ENCODE results near the gene NMNAT1.
A peak's percentile ranks its signal among the peaks of the same experiment; 100 is the strongest.
"Not testable (repeated sequence)": the region's sequence is repeated elsewhere in the genome, so short reads cannot be mapped to it uniquely, and the experiment has no call there.

NMNAT1 gene

DNA sequence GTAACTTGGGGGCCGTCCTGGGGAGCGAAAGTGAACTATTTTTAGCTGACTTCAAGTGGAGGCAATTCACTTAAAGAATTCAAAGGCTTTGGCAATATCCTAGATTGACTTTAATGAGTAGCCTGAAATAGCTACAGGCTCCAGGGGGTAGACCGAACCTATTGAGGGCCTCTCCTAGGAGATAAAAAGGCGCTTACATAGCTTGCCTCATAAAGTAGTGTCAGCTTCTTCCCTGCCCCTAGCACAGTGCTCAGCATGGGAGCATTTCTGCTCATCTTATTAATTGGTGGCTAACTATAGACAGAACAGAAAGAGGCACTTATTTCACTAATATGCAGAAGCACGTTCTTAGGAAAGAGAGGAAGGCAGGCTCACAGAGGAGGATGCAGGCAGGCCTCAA is 20.9 kb upstream of the NMNAT1 start:
- DNase-seq = no peak

GRCh38 chr1:9927259-9927658 is 16.0 kb upstream of the NMNAT1 start:
- DNase-seq = no peak

DNA sequence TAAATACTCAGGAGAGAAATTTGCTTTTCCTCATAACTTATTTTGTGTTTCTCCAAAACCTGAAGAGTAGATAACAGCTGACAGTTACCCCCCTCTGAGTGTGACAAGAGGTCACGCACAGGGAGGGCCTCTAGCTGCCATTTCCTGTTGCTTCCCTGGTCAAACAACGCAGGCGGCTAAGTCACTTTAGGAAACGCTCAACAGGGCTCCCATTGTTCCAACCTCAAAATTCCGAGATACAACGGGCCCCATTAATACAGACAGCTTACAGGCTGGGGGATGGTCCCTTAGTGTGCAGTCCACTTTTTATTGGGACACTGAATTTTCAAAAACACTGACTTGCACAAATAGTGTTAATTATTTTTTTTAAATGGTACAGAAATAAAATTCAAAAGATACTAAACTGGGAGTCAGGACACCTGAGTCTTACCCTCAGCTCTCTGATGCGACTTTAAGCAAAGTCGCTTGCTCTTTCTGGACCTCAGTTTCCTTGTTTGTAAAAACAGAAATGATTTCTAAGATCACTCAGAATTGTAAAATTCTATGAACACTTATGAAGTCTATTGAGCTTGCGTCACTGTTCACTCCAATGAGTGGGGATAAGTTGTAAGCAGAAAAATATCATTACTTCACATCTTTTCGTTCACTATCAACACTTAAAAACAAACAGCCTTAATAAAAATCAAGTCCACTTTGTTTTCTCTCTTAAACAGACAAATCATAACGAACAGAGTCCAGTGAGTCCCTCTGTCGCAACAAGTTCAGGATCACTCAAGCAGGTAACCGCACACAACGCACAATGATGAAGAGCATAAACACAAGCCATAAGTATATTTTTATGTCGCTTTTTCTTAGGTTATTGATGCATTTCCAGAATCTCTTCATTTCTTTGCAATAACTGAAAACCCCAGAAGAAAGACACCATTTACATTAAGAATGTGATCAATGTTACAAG is 13.6 kb upstream of the NMNAT1 start:
- no peak for DNase-seq

GRCh38 chr1:9942399-9942938 is 806 bp upstream of the NMNAT1 start:
- peak; percentile 87 for DNase-seq

GRCh38 chr1:9946315-9946714 is 3.0 kb downstream of the NMNAT1 start:
- no peak for DNase-seq

DNA sequence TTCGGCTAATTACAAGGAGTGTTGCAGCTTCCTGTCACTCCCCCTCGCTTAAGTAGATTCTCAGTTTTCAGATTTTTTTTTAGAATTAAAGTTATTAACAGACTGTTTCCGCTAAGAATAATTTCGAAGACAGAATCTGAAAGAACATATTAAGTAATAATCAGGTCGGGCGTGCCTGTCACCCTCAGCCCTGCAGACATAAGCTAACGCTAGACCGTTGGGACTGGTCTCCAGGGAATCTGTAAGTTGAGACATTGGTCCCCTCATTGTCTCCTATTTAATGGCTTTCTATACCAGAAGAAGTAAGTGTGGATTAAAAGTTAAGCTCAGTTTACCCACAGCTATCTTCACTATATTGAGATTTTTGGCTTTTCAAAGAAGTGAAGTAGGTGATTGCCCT is 14.5 kb downstream of the NMNAT1 start:
- no peak for DNase-seq

- DNase-seq = no peak
These were observed 16.7 kb downstream of the NMNAT1 start for GRCh38 chr1:9960011-9960410.

DNA sequence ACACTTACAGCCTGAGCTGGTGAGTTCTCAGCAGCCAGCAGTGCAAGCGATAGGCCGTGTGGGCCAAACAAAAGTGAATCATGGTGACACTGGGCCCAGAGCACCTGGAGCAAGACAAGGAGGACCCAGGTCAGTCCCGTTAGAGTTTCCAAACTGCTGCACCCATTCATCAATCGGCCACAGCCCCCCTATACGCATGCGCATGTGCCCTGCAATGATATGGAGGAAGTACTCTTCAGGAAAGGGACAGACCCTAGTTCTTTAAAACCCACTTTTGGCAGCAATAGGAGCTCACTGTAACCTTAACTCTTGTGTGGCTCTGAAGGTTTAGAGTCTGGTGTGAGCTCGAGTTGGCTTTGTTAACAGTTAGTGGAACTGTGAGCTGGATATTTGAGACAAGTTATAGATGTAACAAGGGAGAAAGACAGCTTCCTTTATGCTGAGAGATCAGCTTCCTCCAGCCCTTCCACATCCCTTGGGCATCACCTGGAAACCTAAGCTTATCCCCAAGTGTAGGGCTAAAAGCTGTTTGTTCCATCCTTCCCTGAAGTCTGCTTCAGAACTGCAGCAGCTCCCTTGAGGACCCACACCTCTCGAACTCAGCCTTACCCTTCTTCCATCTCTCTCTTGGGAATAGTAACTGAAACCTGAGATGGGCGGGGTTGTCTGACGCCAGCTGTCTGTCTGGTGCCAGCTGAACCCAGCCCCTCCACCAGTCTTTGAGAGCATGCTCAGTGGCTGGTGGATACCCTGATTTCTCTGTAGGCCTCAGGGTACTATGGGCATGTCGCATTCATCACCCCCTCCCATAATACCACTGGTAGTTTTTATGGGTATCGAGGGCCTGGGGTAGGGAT is 17.7 kb downstream of the NMNAT1 start:
- DNase-seq = no peak

- no peak for DNase-seq
These were observed 41.0 kb downstream of the NMNAT1 start for GRCh38 chr1:9984253-9984652.

DNA sequence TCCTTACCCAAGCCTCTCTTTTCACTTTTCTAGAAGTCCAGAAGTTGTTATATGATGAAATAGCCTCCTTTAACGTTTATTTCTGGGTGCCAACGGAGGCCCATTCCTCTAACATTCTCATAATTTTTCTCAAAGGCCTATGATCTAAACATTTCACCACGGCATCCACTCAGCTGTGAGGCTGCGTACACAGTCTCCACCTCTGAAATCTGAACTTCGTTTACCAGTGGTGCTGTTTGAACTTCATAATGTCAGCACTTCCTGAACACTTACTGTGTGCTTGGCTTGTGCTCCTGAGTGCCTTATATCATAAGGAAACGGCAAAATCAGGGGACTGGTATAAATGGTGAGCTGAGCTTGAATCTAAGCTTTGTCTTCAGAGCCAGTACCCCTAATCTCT is 41.7 kb downstream of the NMNAT1 start:
- no peak for DNase-seq

DNA sequence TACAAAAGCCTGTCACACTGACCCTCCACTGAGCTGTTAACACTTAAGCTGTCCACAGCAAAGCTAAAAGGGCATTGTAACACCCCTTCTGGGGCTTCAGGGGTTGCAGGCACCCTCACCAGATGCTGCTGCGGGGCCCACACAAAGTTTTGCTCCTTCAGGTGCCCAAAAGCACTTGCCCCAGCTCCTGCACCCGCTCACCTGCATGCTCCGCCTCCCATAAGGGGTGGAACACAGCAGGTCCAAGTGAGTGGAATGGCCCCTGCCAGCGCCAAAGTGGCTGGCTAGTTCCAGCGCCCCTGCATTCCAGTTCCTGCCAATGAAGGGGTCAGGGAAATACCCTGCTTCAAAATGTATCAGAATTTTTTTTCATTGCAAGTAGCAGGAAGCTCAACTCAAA is 46.5 kb downstream of the NMNAT1 start:
- DNase-seq = no peak

DNA sequence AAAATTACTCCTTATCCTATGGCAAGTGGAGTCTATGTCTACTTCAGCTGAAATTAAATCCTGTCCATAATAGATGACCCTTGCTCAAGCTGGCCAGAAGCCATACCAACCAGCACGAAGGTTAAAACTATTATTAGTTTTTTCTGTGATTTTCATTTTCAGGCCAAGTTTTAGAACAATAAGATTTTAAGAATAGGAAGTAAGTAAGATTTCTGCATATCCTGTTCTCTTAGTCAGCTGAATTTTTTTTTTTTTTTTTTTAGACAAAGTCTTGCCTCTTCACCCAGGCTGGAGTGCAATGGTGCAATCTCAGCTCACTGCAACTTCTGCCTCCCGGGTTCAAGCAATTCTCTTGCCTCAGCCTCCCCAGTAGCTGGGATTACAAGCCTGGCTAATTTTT is 47.7 kb downstream of the NMNAT1 start:
- no peak for DNase-seq

DNA sequence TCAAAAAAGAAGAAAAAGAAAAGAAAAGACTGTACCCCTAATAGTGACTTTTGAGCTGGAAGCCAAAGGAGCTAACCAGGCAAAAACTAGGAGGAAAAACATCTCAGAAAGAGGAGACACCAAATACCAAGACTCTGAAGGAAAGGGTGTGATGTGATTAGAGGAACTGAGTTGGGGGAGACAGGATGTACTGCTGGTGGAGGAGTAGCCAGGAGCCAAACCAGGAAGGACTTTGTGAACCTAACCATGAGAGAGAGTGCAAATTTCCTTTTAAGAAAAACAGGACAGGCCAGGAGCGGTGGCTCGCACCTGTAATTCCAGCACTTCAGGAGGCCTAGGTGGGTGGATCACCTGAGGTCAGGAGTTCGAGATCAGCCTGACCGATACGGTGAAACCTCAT is 49.6 kb downstream of the NMNAT1 start:
- no peak for DNase-seq

DNA sequence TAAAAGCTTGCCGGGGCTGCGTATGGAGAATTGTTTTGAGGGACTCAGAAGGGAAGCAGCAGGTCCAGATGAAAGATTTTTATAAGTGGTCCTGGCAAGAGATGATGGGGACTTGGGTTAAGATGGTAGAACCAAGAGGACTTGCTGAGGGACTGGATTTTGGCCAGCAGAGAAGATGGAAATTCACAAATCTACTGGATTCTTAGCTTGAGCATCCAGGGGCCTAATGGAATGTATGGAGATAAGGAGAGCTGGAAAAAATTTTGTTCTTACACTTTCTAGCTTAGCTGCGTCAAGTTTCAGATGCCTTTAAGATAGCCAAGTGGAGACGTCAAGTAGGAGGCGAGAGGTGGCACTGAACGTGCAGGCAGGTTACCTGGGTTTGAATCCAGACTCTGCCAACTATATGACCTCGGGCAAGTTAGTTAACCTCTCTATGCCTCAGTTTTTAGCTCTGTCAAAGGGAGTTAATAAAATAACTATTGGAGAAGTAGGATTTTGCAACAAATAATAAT is 50.3 kb downstream of the NMNAT1 start:
- DNase-seq = no peak

- peak; percentile 30 for DNase-seq
These were observed 53.6 kb downstream of the NMNAT1 start, which contains the start of gene RBP7 for GRCh38 chr1:9996624-9997582. TSS of gene RBP7 (plus strand) at chr1:9997228. CDS start at chr1:9997259, 31 bp downstream.

- DNase-seq = no peak
These were observed 57.9 kb downstream of the NMNAT1 start for GRCh38 chr1:10001016-10001665.

- DNase-seq = not testable (repeated sequence)
These were observed 62.0 kb downstream of the NMNAT1 start for GRCh38 chr1:10005248-10005647.

- DNase-seq = no peak
These were observed 63.9 kb downstream of the NMNAT1 start for GRCh38 chr1:10007169-10007568.

DNA sequence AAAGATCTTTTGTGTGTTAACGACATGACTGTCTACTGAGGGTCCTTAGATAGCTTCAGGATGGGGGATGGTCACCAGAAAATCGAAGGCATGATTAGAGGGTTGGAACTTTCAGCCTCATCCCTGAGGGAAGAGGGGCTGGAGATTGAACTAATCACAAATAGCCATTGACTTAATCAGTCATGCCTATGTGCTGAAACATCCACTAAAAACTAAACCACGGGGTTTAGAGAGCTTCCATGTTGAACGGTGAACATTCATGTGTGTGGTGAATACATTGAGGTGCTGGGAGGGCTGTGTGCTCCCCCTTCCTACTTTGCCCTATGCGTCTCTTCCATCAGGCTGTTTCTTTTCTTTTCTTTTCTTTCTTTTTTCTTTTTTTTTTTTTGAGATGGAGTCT is 70.7 kb downstream of the NMNAT1 start:
- DNase-seq = no peak

- no peak for DNase-seq
These were observed 76.3 kb downstream of the NMNAT1 start for GRCh38 chr1:10019561-10019960.

DNA sequence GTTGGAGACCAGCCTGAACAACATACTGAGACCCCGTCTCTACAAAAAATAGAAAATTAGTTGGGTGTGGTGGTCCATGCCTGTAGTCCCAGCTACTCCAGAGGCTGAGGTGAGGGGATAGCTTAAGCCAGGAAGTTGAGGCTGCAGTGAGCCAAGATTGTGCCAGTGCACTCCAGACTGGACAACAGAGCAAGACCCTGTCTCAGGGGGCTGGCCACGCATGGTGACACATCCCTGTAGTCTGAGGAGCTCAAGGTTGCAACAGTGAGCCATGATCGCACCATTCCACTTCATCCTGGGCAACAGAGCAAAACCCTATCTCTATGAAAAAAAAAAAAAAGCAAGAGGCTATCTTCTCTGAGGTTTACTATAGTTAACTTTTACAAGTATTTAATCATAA is 76.8 kb downstream of the NMNAT1 start:
- DNase-seq = no peak

Data from hematopoietic multipotent progenitor cell treated with erythropoietin and hydrocortisone succinate and interleukin-3 and kit ligand, for 6 days (in vitro differentiated cells).